Measurements from ENCODE around the gene GATC.
A peak's percentile ranks its signal among the peaks of the same experiment; 100 is the strongest.

DNA sequence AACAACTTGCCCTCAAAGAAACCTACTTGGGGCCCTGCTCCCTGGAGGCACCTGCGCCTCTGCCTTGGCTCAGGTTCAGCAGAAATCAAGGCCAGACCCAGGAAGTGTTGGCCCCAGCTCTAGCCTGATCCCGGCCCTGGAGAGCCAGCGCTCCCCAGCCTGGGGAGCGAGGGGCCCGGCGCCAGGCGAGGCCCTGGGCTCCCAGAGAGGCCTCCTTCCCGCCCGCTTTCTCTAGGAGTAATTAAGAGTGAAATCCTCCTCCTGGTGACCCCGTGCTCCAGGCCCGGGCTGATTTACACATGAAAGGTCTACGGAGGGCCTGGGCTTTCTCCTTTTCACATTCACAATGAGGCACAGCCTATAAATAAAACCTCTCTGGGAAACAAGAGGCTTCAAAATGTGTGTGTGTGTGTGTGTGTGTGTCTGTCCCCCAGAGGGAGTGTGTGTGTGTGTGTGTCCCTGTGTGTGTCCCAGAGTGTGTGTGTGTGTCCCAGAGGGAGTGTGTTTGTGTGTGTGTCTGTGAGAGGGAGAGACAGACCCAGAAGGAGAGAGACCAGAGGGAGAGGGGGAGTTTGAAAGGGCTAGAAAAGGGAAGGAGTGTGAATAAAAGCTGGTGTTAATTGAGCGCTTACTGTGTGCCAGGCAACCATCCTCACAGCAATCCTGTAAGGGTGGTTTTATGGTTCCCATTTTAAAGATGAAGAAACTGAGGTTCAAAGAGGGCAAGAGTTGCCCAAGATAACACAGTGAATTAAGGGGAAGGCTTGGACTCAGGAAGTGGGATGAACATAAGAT, 32.1 kb upstream of the GATC start:
- no peak for TF ChIP-seq ZNF114 (CRISPR knock-in tag; IDR thresholded peaks at IDR 0.05)
- 0 out of 4 replicates have a peak, but pooled peaks of 1 of the 2 experiments have one; percentile 9 for TF ChIP-seq CTCF (conservative IDR thresholded peaks at IDR 0.05; ENCODE audit: low read depth in 2 of 2)
